Measurements from ENCODE around the gene SNAP29.
"Not testable (repeated sequence)": the region's sequence is repeated elsewhere in the genome, so short reads cannot be mapped to it uniquely, and the experiment has no call there.

SNAP29 gene

DNA sequence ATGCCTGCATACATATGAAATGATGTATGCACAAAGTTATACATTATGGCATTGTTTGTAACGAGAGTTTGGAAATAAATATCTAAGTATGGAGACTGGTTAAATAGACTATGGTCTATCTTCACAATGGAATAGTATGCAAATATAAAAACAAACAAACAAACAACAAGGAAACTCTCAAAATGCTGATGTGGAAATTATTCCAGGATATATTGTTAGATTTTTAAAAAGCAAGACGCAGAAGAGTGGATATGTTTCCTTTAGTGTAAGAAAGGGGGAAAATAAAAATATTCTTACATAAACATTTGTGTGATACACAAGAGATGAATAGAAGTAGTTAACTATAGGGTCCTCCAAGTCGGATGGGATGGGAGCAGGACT lies 47.6 kb downstream of the SNAP29 start:
- Histone ChIP-seq H3K27ac (replicated peaks) (no peak overlapping the region), H3K27me3 (ENCODE audit: insufficient read depth, poor library complexity, severe bottlenecking) (no peaks in the 10 kb centered on the region), H3K4me3 (replicated peaks; ENCODE audit: insufficient read depth, low read length) (no peak overlapping the region)
- no peak for DNase-seq (ENCODE audit: low read depth in 1 of 2, low spot score in 1 of 2)
- TF ChIP-seq POLR2AphosphoS5 (IDR thresholded peaks at IDR 0.05; ENCODE audit: low read depth) (no peak), SPI1 (IDR thresholded peaks at IDR 0.05; ENCODE audit: borderline replicate concordance, low read depth) (no peak), GABPA (IDR thresholded peaks at IDR 0.05; ENCODE audit: low read depth) (no peak)
- TF ChIP-seq, protein P1, sequence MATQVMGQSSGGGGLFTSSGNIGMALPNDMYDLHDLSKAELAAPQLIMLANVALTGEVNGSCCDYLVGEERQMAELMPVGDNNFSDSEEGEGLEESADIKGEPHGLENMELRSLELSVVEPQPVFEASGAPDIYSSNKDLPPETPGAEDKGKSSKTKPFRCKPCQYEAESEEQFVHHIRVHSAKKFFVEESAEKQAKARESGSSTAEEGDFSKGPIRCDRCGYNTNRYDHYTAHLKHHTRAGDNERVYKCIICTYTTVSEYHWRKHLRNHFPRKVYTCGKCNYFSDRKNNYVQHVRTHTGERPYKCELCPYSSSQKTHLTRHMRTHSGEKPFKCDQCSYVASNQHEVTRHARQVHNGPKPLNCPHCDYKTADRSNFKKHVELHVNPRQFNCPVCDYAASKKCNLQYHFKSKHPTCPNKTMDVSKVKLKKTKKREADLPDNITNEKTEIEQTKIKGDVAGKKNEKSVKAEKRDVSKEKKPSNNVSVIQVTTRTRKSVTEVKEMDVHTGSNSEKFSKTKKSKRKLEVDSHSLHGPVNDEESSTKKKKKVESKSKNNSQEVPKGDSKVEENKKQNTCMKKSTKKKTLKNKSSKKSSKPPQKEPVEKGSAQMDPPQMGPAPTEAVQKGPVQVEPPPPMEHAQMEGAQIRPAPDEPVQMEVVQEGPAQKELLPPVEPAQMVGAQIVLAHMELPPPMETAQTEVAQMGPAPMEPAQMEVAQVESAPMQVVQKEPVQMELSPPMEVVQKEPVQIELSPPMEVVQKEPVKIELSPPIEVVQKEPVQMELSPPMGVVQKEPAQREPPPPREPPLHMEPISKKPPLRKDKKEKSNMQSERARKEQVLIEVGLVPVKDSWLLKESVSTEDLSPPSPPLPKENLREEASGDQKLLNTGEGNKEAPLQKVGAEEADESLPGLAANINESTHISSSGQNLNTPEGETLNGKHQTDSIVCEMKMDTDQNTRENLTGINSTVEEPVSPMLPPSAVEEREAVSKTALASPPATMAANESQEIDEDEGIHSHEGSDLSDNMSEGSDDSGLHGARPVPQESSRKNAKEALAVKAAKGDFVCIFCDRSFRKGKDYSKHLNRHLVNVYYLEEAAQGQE (IDR thresholded peaks at IDR 0.05; ENCODE audit: insufficient replicate concordance, low read depth), result no peak
- TF ChIP-seq, protein P2, sequence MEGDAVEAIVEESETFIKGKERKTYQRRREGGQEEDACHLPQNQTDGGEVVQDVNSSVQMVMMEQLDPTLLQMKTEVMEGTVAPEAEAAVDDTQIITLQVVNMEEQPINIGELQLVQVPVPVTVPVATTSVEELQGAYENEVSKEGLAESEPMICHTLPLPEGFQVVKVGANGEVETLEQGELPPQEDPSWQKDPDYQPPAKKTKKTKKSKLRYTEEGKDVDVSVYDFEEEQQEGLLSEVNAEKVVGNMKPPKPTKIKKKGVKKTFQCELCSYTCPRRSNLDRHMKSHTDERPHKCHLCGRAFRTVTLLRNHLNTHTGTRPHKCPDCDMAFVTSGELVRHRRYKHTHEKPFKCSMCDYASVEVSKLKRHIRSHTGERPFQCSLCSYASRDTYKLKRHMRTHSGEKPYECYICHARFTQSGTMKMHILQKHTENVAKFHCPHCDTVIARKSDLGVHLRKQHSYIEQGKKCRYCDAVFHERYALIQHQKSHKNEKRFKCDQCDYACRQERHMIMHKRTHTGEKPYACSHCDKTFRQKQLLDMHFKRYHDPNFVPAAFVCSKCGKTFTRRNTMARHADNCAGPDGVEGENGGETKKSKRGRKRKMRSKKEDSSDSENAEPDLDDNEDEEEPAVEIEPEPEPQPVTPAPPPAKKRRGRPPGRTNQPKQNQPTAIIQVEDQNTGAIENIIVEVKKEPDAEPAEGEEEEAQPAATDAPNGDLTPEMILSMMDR (IDR thresholded peaks at IDR 0.05; ENCODE audit: insufficient read depth, low read length), result no peak

DNA sequence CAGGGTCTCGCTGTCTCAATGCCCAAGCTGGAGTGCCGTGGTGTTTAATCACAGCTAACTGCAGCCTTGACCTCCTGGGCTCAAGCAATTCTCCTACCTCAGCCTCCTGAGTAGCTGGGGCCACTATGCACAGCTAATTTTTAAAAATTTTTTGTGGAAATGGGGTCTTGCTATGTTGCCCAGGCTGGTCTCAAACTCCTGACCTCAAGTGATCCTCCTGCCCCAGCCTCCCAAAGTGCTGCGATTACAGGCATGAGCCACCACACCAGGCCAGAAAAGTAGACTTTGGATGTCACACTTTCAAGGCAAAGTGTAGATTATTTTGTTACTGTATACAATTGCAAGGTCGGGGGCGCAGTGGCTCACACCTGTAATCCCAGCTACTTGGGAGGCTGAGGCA lies 49.9 kb downstream of the SNAP29 start:
- not testable (repeated sequence) for H3K4me3 ChIP-seq (replicated peaks; ENCODE audit: insufficient read depth, low read length); DNase-seq (ENCODE audit: low read depth in 1 of 2, low spot score in 1 of 2); H3K27me3 ChIP-seq (ENCODE audit: insufficient read depth, poor library complexity, severe bottlenecking); H3K27ac ChIP-seq (replicated peaks)

DNA sequence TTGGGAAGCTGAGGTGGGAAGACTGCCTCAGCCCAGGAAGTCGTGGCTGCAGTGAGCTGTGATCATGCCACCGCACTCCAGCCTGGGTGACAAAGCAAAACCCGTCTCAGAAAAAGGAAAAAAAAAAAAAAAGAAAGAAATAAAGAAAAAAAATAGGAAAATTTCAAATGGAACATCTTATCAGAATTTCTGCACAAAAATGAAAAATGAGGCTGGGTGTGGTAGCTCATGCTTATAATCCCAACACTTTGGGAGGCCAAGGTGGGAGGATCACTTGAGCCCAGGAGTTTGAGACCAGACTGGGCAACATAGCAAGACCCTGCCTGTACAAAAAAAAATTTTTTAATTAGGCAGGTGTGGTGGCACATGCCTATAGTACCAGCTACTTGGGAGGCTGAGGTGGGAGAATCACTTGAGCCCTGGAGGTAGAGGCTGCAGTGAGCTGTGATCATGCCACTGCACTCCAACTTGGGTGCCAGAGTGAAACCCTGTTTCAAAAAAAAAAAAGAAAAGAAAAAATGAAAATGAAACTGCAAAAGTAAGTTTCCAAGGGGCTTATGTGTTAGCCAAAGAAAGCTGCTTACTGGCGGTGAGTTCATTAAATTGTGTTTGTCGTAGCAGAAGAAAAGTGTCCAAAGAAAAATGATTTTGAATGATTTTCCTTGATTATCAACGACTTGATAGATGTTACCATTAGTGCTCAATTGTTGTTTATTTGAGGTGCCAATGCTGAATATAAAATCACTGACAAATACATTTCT lies 50.9 kb downstream of the SNAP29 start:
- no peaks in the 10 kb centered on the region for H3K27me3 ChIP-seq (ENCODE audit: insufficient read depth, poor library complexity, severe bottlenecking)
- no peak overlapping the region for H3K27ac ChIP-seq (replicated peaks)
- no peak overlapping the region for H3K4me3 ChIP-seq (replicated peaks; ENCODE audit: insufficient read depth, low read length)
- DNase-seq (ENCODE audit: low read depth in 1 of 2, low spot score in 1 of 2), result no peak
- TF ChIP-seq GABPA (IDR thresholded peaks at IDR 0.05; ENCODE audit: low read depth), result no peak
- TF ChIP-seq POLR2AphosphoS5 (IDR thresholded peaks at IDR 0.05; ENCODE audit: low read depth), result no peak
- TF ChIP-seq, protein P2 (IDR thresholded peaks at IDR 0.05; ENCODE audit: insufficient read depth, low read length), result no peak

DNA sequence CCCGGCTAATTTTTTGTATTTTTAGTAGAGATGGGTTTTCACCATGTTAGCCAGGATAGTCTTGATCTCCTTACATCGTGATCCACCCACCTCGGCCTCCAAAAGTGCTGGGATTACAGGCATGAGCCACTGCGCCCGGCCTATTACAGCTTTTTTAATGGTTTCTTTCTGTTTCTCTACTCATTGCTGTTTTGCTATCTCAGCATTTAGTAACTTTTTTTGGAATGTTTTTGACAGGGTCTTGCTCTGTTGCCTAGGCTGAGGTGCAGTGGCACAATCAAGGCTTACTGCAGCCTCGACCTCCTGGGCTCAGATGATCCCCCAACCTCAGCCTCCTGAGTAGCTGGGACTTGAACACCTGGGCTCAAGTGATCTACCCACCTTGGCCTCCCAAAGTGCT lies 53.7 kb downstream of the SNAP29 start:
- H3K27ac ChIP-seq (replicated peaks), result no peak overlapping the region
- no peaks in the 10 kb centered on the region for H3K27me3 ChIP-seq (ENCODE audit: insufficient read depth, poor library complexity, severe bottlenecking)
- no peak overlapping the region for H3K4me3 ChIP-seq (replicated peaks; ENCODE audit: insufficient read depth, low read length)
- DNase-seq (ENCODE audit: low read depth in 1 of 2, low spot score in 1 of 2), result no peak
- TF ChIP-seq, protein P1 (IDR thresholded peaks at IDR 0.05; ENCODE audit: insufficient replicate concordance, low read depth), result no peak
- TF ChIP-seq, protein P2 (IDR thresholded peaks at IDR 0.05; ENCODE audit: insufficient read depth, low read length), result no peak
- TF ChIP-seq POLR2AphosphoS5 (IDR thresholded peaks at IDR 0.05; ENCODE audit: low read depth) (no peak), GABPA (IDR thresholded peaks at IDR 0.05; ENCODE audit: low read depth) (no peak), SPI1 (IDR thresholded peaks at IDR 0.05; ENCODE audit: borderline replicate concordance, low read depth) (no peak)

All from HL-60 (cell line).